K562 (cell line): ENCODE measurements around the gene PIEZO2. TPM values are rescaled to one million over a fixed set of nuclear protein-coding genes. Genes with fewer than 3 reads are reported as not detected.

Experiments used
- ATAC-seq: fragments of 200-7000 bp; cut with Tn5 transposase; 3 replicates; pipeline ENCODE4 v1.9.1; 2020; ENCODE audit warnings: moderate library complexity
- BruUV-seq: library from RNA; stranded (reverse); fragments of 400-500 nt; replicated peaks from 2 replicates; lab custom pipeline; 2021; lab: Mats Ljungman, UMichigan
- CTCF ChIA-PET: fragments of 300-600 bp; formaldehyde crosslinking; extraction: SDS; loops from one replicate; lab custom pipeline; 2021; ENCODE audit warnings: low intra/inter-chr PET ratio; lab: Yijun Ruan, JAX
- POLR2A ChIA-PET: fragments of 300-600, 350-650 bp; sonication (Branson Sonifier 250); formaldehyde crosslinking; extraction: SDS; loops from one replicate; lab custom pipeline; 2021; ENCODE audit warnings: antibody characterized with exemption, inconsistent platforms; lab: Yijun Ruan, JAX
- DNase-seq, 4 experiments: peaks; one replicate each; pipeline versions ENCODE4 v3.0.0 to v3.0.0-alpha.2; 2011 to 2018; ENCODE audit warnings: low spot score in 3 of 4, mixed read lengths in 3 of 4; ENCODE audit errors: extremely low read depth in 1 of 4
- FAIRE-seq: peaks from 2 replicates; lab custom pipeline; 2011; peaks lifted over from hg19 to GRCh38; lab: Jason Lieb, UNC
- H2AFZ ChIP-seq: 2 replicates; pipeline ENCODE4 v1.6.0; 2011; ENCODE audit warnings: low read depth, low read length, control low read depth, inconsistent platforms
- H3K27ac ChIP-seq: fragments of 200-600 bp; 3 replicates; pipeline ENCODE4 v1.8.0; 2011; ENCODE audit warnings: low read depth, mild to moderate bottlenecking, control low read depth, inconsistent platforms, low read length, moderate library complexity, mixed read lengths; ENCODE audit errors: extremely low read depth
- H3K27me3 ChIP-seq, 2 experiments: fragments of 300-600 bp in 1 of 2; 2 replicates in 1 of 2; 3 replicates in 1 of 2; pipeline versions ENCODE4 v1.6.0 to v1.8.0; 2011; ENCODE audit warnings: inconsistent platforms in 2 of 2, low read length in 2 of 2, mild to moderate bottlenecking in 1 of 2, mixed read lengths in 1 of 2, moderate library complexity in 1 of 2; ENCODE audit not compliant: control insufficient read depth in 2 of 2, insufficient read depth in 2 of 2
- H3K36me3 ChIP-seq: fragments of 300-600 bp; 3 replicates; pipeline ENCODE4 v1.8.0; 2011; ENCODE audit warnings: mild to moderate bottlenecking, low read length, inconsistent platforms; ENCODE audit not compliant: control insufficient read depth, insufficient read depth
- H3K4me1 ChIP-seq, 2 experiments: fragments of 200-600 bp in 1 of 2; replicated peaks in 1 of 2; 2 replicates in 1 of 2; 3 replicates in 1 of 2; pipeline versions ENCODE4 v1.5.1 to v1.8.0; 2011; ENCODE audit warnings: inconsistent platforms in 2 of 2, low read length in 2 of 2, mild to moderate bottlenecking in 1 of 2, mixed read lengths in 1 of 2, moderate library complexity in 1 of 2; ENCODE audit not compliant: control insufficient read depth in 2 of 2, insufficient read depth in 2 of 2
- H3K4me2 ChIP-seq: 2 replicates; pipeline ENCODE4 v1.6.1; 2011; ENCODE audit warnings: low read length, control low read depth, inconsistent platforms, mixed read lengths; ENCODE audit not compliant: insufficient read depth
- H3K4me3 ChIP-seq: fragments of 200-600 bp; sonication (generic), shearing (Covaris generic); 2 replicates; pipeline ENCODE4 v1.5.1; 2016; ENCODE audit warnings: control low read depth, inconsistent platforms
- H3K79me2 ChIP-seq: fragments of 200-600 bp; 3 replicates; pipeline ENCODE4 v1.8.0; 2011; ENCODE audit warnings: low read length, inconsistent platforms; ENCODE audit not compliant: control insufficient read depth, insufficient read depth
- H3K9ac ChIP-seq, 2 experiments: 2 replicates each; pipeline versions ENCODE4 v1.6.0 to v1.6.1; 2011; ENCODE audit warnings: low read depth in 2 of 2, low read length in 2 of 2, control low read depth in 1 of 2, inconsistent platforms in 1 of 2, mild to moderate bottlenecking in 1 of 2, mixed read lengths in 1 of 2; ENCODE audit not compliant: insufficient read depth in 1 of 2
- H3K9me1 ChIP-seq: one replicate; pipeline ENCODE4 v1.6.0; 2011; ENCODE audit warnings: inconsistent platforms, mild to moderate bottlenecking, low read length, moderate library complexity; ENCODE audit not compliant: control insufficient read depth, insufficient read depth
- H3K9me3 ChIP-seq: replicated peaks from 2 replicates; pipeline ENCODE4 v1.5.1; 2011; ENCODE audit warnings: low read depth, low read length, inconsistent platforms; ENCODE audit not compliant: control insufficient read depth, insufficient read depth
- H4K20me1 ChIP-seq: replicated peaks from 2 replicates; pipeline ENCODE4 v1.6.1; 2011; ENCODE audit warnings: low read length, inconsistent platforms, mixed read lengths; ENCODE audit not compliant: control insufficient read depth, insufficient read depth
- CLOCK ChIP-seq: fragments of 250-450 bp; sonication (Bioruptor Pico); IDR thresholded peaks from 2 replicates; pipeline ENCODE4 v1.4.0; 2020; ENCODE audit warnings: mild to moderate bottlenecking, moderate library complexity, borderline replicate concordance
- ELF1 ChIP-seq: fragments of 200-800 bp; sonication (Bioruptor generic); IDR thresholded peaks from 2 replicates; pipeline ENCODE4 v1.6.1; 2016; ENCODE audit warnings: missing genetic modification characterization, missing compliant biosample characterization
- ELF2 ChIP-seq: fragments of 250-450 bp; sonication (Bioruptor Pico); IDR thresholded peaks from 2 replicates; pipeline ENCODE4 v1.5.0; 2021; ENCODE audit warnings: mild to moderate bottlenecking
- GABPB2 ChIP-seq: fragments of 250-450 bp; sonication (Bioruptor Pico); conservative IDR thresholded peaks from 2 replicates; pipeline ENCODE4 v1.5.1; 2021; ENCODE audit warnings: mild to moderate bottlenecking
- HMG20A ChIP-seq: fragments of 450-650 bp; formaldehyde crosslinking; conservative IDR thresholded peaks from 2 replicates; pipeline ENCODE4 v1.4.0; 2020; ENCODE audit warnings: mild to moderate bottlenecking, mixed read lengths
- MED1 ChIP-seq: sonication (generic); formaldehyde crosslinking; IDR thresholded peaks from 2 replicates; pipeline ENCODE4 v1.8.1; 2023; ENCODE audit warnings: missing genetic modification reagents, borderline replicate concordance
- SMARCC2 ChIP-seq: fragments of 450-650 bp; IDR thresholded peaks from 2 replicates; pipeline ENCODE4 v1.6.1; 2017; ENCODE audit warnings: antibody characterized with exemption, moderate library complexity, mild to moderate bottlenecking, low read depth
- TFE3 ChIP-seq: fragments of 450-650 bp; formaldehyde crosslinking; IDR thresholded peaks from 2 replicates; pipeline ENCODE4 v1.4.0; 2020; ENCODE audit warnings: mild to moderate bottlenecking, mixed read lengths
- ZEB2 ChIP-seq: fragments of 450-650 bp; IDR thresholded peaks from 2 replicates; pipeline ENCODE4 v1.6.1; 2016
- ZNF280B ChIP-seq: fragments of 250-450 bp; sonication (Bioruptor Pico); IDR thresholded peaks from 2 replicates; pipeline ENCODE4 v1.5.1; 2021; ENCODE audit warnings: mild to moderate bottlenecking
- ZNF395 ChIP-seq: fragments of 200-800 bp; sonication (Bioruptor generic); IDR thresholded peaks from 2 replicates; pipeline ENCODE4 v1.6.1; 2017; ENCODE audit warnings: missing genetic modification characterization, missing compliant biosample characterization
- ZNF561 ChIP-seq: fragments of 450-650 bp; formaldehyde crosslinking; conservative IDR thresholded peaks from 2 replicates; pipeline ENCODE4 v1.4.0; 2020; ENCODE audit warnings: mild to moderate bottlenecking, moderate library complexity
- ZNF639 ChIP-seq, 2 experiments: fragments of 200-800 bp in 1 of 2; sonication (Bioruptor generic) in 1 of 2; sonication (generic) in 1 of 2; formaldehyde crosslinking in 1 of 2; IDR thresholded peaks in 1 of 2; conservative IDR thresholded peaks in 1 of 2; 2 replicates each; pipeline versions ENCODE4 v1.5.0 to v1.6.1; 2016 to 2020; ENCODE audit warnings: missing compliant biosample characterization in 1 of 2, missing genetic modification characterization in 1 of 2, missing genetic modification reagents in 1 of 2
- WGBS: fragments of 100-300 bp; shearing (Covaris generic); methylation state at CpG from one replicate; pipeline ENCODE4 v1.1.6; 2016; ENCODE audit warnings: low coverage, mixed read lengths; ENCODE audit not compliant: insufficient coverage; ENCODE audit errors: missing lambda C conversion rate; 5-methylcytosine and 5-hydroxymethylcytosine counted together
- in situ Hi-C: fragments of 300-500 bp; cut with MboI; formaldehyde crosslinking; loops from 4 replicates; pipeline ENCODE4 v1.15.0; 2018; ENCODE audit warnings: inconsistent platforms, mixed read lengths
- intact Hi-C: fragments of 100-400 bp; cut with micrococcal nuclease; formaldehyde crosslinking; loops from 2 replicates; pipeline ENCODE4 v1.14.2; 2022
- polyA plus RNA-seq, 8 experiments: library from polyadenylated mRNA; depleted of rRNA in 4 of 8; stranded (reverse) in 5 of 8; unstranded in 3 of 8; fragments of >200 nt; fragmentation: Nextera tagmentation in 2 of 8; fragmentation: Illumina TruSeq in 1 of 8; extraction: Ambion mirVana in 2 of 8; extraction: Trizol in 1 of 8; gene quantifications; 2 replicates each; pipeline versions ENCODE4 v1.2.1 to v1.2.3, GENCODE V29; 2011 to 2014; ENCODE audit warnings: inconsistent platforms in 1 of 8, missing spikeins in 1 of 8
- total RNA-seq, 7 experiments: library from RNA; depleted of rRNA in 6 of 7; stranded (reverse); fragments of >200 nt in 6 of 7; fragmentation: Illumina TruSeq in 2 of 7; extraction: Trizol in 2 of 7; gene quantifications; 2 replicates each; pipeline versions ENCODE4 v1.2.1 to v1.2.3, GENCODE V29; 2011 to 2021; ENCODE audit warnings: low replicate concordance in 1 of 7

The PIEZO2 gene
- total and polyA plus RNA-seq, 9 of the 15 experiments (the other 6 are each of a cell fraction or from before 2014, with no cell fraction given), result 0.54 to 4.1 (median 2.0) TPM

- Histone ChIP-seq H3K4me2 (no peak overlapping the region), H2AFZ (no peak overlapping the region), H3K9ac (no peak overlapping the region), H3K4me3 (no peak overlapping the region), H4K20me1 (no peaks in the 10 kb centered on the region), H3K9me1 (no peaks in the 10 kb centered on the region), H3K36me3 (no peaks in the 10 kb centered on the region), H3K27ac (no peak overlapping the region), H3K27me3 (no peaks in the 10 kb centered on the region), H3K4me1 (no peaks in the 10 kb centered on the region), H3K9me3 (no peaks in the 10 kb centered on the region), H3K79me2 (no peaks in the 10 kb centered on the region)
- ATAC-seq (no peak), FAIRE-seq (no peak), DNase-seq (no peak)
- ChIA-PET POLR2A (no interaction called here), CTCF (no interaction called here)
- no TSS peak for BruUV-seq
- 0% methylated on average over 1 of the region's 1 CpG for WGBS
- intact Hi-C loops, result no loop called here
- in situ Hi-C loops, result no loop called here
- TF ChIP-seq SMARCC2, result no peak
- TF ChIP-seq MED1, result no peak
- TF ChIP-seq ZNF395, result no peak
- TF ChIP-seq ZEB2, result no peak
- no peak for TF ChIP-seq HMG20A (CRISPR knock-in tag)
- TF ChIP-seq ELF1 (tag), result no peak
- no peak for TF ChIP-seq ZNF280B (CRISPR knock-in tag)
- TF ChIP-seq ZNF561 (CRISPR knock-in tag), result no peak
- TF ChIP-seq ZNF639 (CRISPR knock-in tag; conservative IDR thresholded peaks at IDR 0.05 in 1 of 2, IDR thresholded peaks at IDR 0.05 in 1 of 2), result no peak
- TF ChIP-seq CLOCK (CRISPR knock-in tag), result no peak
- no peak for TF ChIP-seq GABPB2 (CRISPR knock-in tag)
- no peak for TF ChIP-seq ELF2 (CRISPR knock-in tag)
- no peak for TF ChIP-seq TFE3
These were observed 270.7 kb downstream of the PIEZO2 start for GRCh38 chr18:10878703-10879102.
